OCI-LY7 (cell line): ENCODE measurements around the gene TBPL1. TPM values are rescaled to one million over a fixed set of nuclear protein-coding genes. Genes with fewer than 3 reads are reported as not detected.

ENCODE experiments used
- BruUV-seq: library from RNA; stranded (reverse); fragments of 400-500 nt; replicated peaks from 2 replicates; lab custom pipeline; 2021; lab: Mats Ljungman, UMichigan
- CTCF ChIA-PET: fragments of 300-600 bp; sonication (Branson Sonifier 250); formaldehyde crosslinking; loops from one replicate; lab custom pipeline; 2022; ENCODE audit warnings: antibody characterized with exemption; ENCODE audit not compliant: unreplicated experiment; lab: Charles Lee
- POLR2A ChIA-PET: fragments of 300-600 bp; sonication (Branson Sonifier 250); formaldehyde crosslinking; loops from one replicate; lab custom pipeline; 2022; ENCODE audit warnings: antibody characterized with exemption; lab: Charles Lee
- DNase-seq: peaks from one replicate; pipeline ENCODE4 v3.0.0-alpha.2; 2015; ENCODE audit warnings: low spot score
- H2AFZ ChIP-seq: fragments of 200-600 bp; sonication (generic), shearing (Covaris generic); 2 replicates; pipeline ENCODE4 v1.6.1; 2014; ENCODE audit warnings: mild to moderate bottlenecking, antibody characterized with exemption, low read length, moderate library complexity
- H3K27ac ChIP-seq: fragments of 200-600 bp; sonication (generic); 2 replicates; pipeline ENCODE4 v1.5.1; 2014; ENCODE audit warnings: mixed run types, low read depth, mild to moderate bottlenecking, moderate library complexity, low read length, inconsistent platforms; ENCODE audit not compliant: poor library complexity, severe bottlenecking
- H3K36me3 ChIP-seq: fragments of 200-600 bp; sonication (generic); 2 replicates; pipeline ENCODE4 v1.6.1; 2014; ENCODE audit warnings: mild to moderate bottlenecking, antibody characterized with exemption, low read length, moderate library complexity, mixed read lengths; ENCODE audit not compliant: insufficient read depth
- H3K4me1 ChIP-seq: fragments of 200-600 bp; sonication (generic); 2 replicates; pipeline ENCODE4 v1.5.1; 2014; ENCODE audit warnings: mild to moderate bottlenecking, low read length; ENCODE audit not compliant: insufficient read depth, poor library complexity, severe bottlenecking
- H3K4me2 ChIP-seq: fragments of 200-600 bp; sonication (generic); 2 replicates; pipeline ENCODE4 v1.6.1; 2014; ENCODE audit warnings: mild to moderate bottlenecking, low read length
- H3K4me3 ChIP-seq: fragments of 200-600 bp; sonication (generic); 2 replicates; pipeline ENCODE4 v1.5.1; 2014; ENCODE audit warnings: mild to moderate bottlenecking, low read depth, low read length; ENCODE audit not compliant: poor library complexity, severe bottlenecking
- H3K79me2 ChIP-seq: fragments of 200-600 bp; sonication (generic); 2 replicates; pipeline ENCODE4 v1.6.1; 2016; ENCODE audit warnings: low read depth, mild to moderate bottlenecking, low read length, moderate library complexity, mixed read lengths; ENCODE audit not compliant: insufficient read depth
- H3K9me2 ChIP-seq: fragments of 200-600 bp; sonication (generic); 2 replicates; pipeline ENCODE4 v1.6.1; 2016; ENCODE audit warnings: mild to moderate bottlenecking, low read length, mixed read lengths; ENCODE audit not compliant: insufficient read depth
- H3K9me3 ChIP-seq: fragments of 200-600 bp; sonication (generic); 2 replicates; pipeline ENCODE4 v1.6.1; 2014; ENCODE audit warnings: mild to moderate bottlenecking, mixed run types, low read length, mixed read lengths
- H4K20me1 ChIP-seq: fragments of 200-600 bp; sonication (generic); 2 replicates; pipeline ENCODE4 v1.6.1; 2014; ENCODE audit warnings: mild to moderate bottlenecking, antibody characterized with exemption, low read length, moderate library complexity, mixed read lengths; ENCODE audit not compliant: insufficient read depth
- EZH2phosphoT487 ChIP-seq: fragments of 200-600 bp; sonication (generic); IDR thresholded peaks from 2 replicates; pipeline ENCODE4 v1.6.1; 2018; ENCODE audit warnings: low read depth, borderline replicate concordance, mild to moderate bottlenecking, mixed run types, antibody characterized with exemption, low read length, moderate library complexity, mixed read lengths
- intact Hi-C: fragments of 100-400 bp; cut with micrococcal nuclease; formaldehyde crosslinking; loops from one replicate; pipeline ENCODE4 v1.10.0; 2022; ENCODE audit not compliant: unreplicated experiment
- total RNA-seq, 2 experiments: library from RNA; depleted of rRNA in 1 of 2; stranded (reverse); fragments of >200 nt in 1 of 2; shearing (Covaris generic) in 1 of 2; gene quantifications; 2 replicates each; pipeline ENCODE4 v1.2.3, GENCODE V29; 2014 to 2022
- TF ChIP-seq, protein P1 (sequence below): fragments of 200-600 bp; sonication (generic); conservative IDR thresholded peaks from 2 replicates; pipeline ENCODE4 v1.5.1; 2014; ENCODE audit warnings: mild to moderate bottlenecking, antibody characterized with exemption, low read length, moderate library complexity, mixed read lengths

The TBPL1 gene
- total RNA-seq, 2 experiments from 2014 or later = 27.8 to 47.7 TPM

DNA sequence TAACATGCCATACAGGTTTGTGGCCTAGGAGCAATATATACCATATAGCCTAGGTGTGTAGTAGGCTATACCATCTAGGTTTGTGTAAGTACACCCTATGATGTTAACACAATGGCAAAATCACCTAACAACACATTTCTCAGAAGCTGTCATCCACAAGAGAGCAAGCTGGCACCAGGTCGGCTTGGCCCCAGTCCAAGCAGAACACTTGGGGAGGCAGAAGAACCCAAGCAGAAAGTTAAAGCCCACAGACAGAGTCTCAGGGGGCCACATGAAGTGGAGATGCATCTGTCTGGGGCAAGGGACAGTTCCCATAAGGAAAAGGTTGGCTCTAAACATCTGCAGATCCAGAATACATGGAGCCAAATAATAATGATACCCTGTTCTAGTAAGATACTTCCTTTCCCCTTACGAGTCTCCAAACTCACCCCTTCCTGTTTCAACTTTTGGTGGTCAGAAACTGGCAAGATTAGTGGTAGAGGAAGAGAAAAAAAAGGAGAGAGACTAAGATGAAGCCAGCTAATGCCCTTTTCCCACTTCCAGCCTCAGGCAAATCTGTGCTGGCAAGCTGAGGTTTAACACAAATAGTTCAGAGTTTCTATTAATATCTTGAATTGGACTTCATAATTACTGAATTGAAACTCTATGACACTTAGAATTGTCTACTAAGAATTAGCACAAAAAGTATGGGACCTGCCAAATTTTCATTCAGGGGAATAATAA is 34.7 kb upstream of the TBPL1 start:
- no peak for DNase-seq
- TF ChIP-seq, protein P1, sequence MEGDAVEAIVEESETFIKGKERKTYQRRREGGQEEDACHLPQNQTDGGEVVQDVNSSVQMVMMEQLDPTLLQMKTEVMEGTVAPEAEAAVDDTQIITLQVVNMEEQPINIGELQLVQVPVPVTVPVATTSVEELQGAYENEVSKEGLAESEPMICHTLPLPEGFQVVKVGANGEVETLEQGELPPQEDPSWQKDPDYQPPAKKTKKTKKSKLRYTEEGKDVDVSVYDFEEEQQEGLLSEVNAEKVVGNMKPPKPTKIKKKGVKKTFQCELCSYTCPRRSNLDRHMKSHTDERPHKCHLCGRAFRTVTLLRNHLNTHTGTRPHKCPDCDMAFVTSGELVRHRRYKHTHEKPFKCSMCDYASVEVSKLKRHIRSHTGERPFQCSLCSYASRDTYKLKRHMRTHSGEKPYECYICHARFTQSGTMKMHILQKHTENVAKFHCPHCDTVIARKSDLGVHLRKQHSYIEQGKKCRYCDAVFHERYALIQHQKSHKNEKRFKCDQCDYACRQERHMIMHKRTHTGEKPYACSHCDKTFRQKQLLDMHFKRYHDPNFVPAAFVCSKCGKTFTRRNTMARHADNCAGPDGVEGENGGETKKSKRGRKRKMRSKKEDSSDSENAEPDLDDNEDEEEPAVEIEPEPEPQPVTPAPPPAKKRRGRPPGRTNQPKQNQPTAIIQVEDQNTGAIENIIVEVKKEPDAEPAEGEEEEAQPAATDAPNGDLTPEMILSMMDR = no peak
- no peak for TF ChIP-seq EZH2phosphoT487
- no peak overlapping the region for H3K4me3 ChIP-seq
- no peaks in the 10 kb centered on the region for H3K79me2 ChIP-seq
- POLR2A ChIA-PET = interaction anchor here (1.3 kb wide), 1 partner anchor 144 kb away, joined by 4 read pairs; no protein-coding TSS in a partner anchor
- no peak overlapping the region for H3K4me2 ChIP-seq
- CTCF ChIA-PET = no interaction called here
- intact Hi-C loops = loop anchor here (10.0 kb wide), 1 partner anchor 354 kb away; no protein-coding TSS in a partner anchor
- no peaks in the 10 kb centered on the region for H3K9me2 ChIP-seq
- 0 out of 2 replicates have a peak overlapping the region, but pooled peaks have one; percentile 32 for H2AFZ ChIP-seq
- H3K27ac ChIP-seq = no peak overlapping the region
- no TSS peak for BruUV-seq
- H4K20me1 ChIP-seq = no peaks in the 10 kb centered on the region
- H3K4me1 ChIP-seq = no peaks in the 10 kb centered on the region
- no peaks in the 10 kb centered on the region for H3K36me3 ChIP-seq
- no peaks in the 10 kb centered on the region for H3K9me3 ChIP-seq

DNA sequence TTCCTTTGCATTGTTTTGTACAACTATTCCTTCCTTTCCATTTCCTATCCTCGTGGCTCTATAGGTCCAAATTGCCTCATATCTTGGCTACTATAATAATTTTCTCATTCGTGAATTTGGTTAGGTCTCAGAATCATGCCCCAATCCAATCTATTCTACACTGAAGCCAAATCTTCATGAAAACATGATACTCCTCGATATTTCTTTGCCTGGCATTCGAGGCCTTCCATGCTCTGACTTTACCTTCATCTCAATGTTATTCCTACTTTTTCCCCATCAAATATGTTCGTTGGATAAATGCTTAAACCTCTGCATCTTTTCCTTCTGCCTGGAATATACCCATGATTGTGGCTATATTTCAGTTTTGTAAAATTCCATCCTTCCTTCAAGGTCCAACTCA is 33.7 kb upstream of the TBPL1 start:
- intact Hi-C loops = loop anchor here (10.0 kb wide), 1 partner anchor 355 kb away; no protein-coding TSS in a partner anchor
- DNase-seq = no peak

More for the DNA sequence above, 33.7 kb upstream of the TBPL1 start:
- no peaks in the 10 kb centered on the region for H3K79me2 ChIP-seq
- no peak overlapping the region for H3K4me2 ChIP-seq
- no peaks in the 10 kb centered on the region for H3K36me3 ChIP-seq
- H3K9me3 ChIP-seq = no peaks in the 10 kb centered on the region
- H3K4me3 ChIP-seq = no peak overlapping the region
- BruUV-seq = no TSS peak
- H3K9me2 ChIP-seq = no peaks in the 10 kb centered on the region
- no peak for TF ChIP-seq EZH2phosphoT487
- TF ChIP-seq, protein P1 = no peak
- H3K27ac ChIP-seq = no peak overlapping the region
- no peaks in the 10 kb centered on the region for H3K4me1 ChIP-seq
- H4K20me1 ChIP-seq = no peaks in the 10 kb centered on the region
- peak overlapping the region; percentile 13; the same call in 1 of the 2 replicates for H2AFZ ChIP-seq
- CTCF ChIA-PET = no interaction called here
- POLR2A ChIA-PET = interaction anchor here (1.3 kb wide), 1 partner anchor 143 kb away, joined by 4 read pairs; no protein-coding TSS in a partner anchor
